Measurements from ENCODE around the gene CLDN14. TPM values are rescaled to one million over a fixed set of nuclear protein-coding genes. Genes with fewer than 3 reads are reported as not detected.

The CLDN14 gene
- total and polyA plus RNA-seq, 2 experiments from 2014 or later = not detected

DNA sequence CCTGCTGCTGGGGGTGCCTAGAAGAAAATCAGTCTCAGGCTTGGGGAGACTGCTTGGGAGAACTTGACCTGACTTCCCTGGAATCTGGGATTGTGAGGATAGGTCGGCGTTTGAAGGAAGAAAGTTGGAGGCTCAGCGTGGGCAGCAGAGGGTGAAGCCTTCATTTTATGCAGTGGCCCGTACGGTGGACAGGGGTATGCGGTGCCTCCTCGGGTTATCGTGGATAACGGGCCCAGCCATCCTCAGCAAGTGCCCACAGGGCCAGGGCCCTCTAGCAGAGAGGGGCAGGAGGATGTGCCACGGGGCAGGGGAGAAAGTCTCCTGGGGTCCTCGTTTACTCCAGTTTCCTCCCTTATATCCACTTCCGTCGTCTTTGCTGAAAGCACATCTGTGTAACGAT, 60.7 kb downstream of the CLDN14 start:
- Histone ChIP-seq H3K36me3 (ENCODE audit: insufficient read depth) (no peaks in the 10 kb centered on the region; the same call in 1 of the 2 replicates), H3K4me2 (no peak overlapping the region), H3K79me2 (replicated peaks; ENCODE audit: insufficient read depth) (no peaks in the 10 kb centered on the region), H3K9me2 (ENCODE audit: insufficient read depth) (no peaks in the 10 kb centered on the region), H3K27me3 (ENCODE audit: insufficient read depth) (no peaks in the 10 kb centered on the region), H3K4me1 (ENCODE audit: insufficient read depth) (no peaks in the 10 kb centered on the region), H2AFZ (no peak overlapping the region), H3K27ac (ENCODE audit: low read depth) (no peak overlapping the region), H3F3A (replicated peaks; ENCODE audit: low read depth) (no peaks in the 10 kb centered on the region; the same call in 1 of the 2 replicates), H3K4me3 (no peak overlapping the region), H4K20me1 (replicated peaks; ENCODE audit: insufficient read depth) (0 out of 2 replicates have a peak, but pooled peaks cover 4% of the 10 kb centered on the region)
- Mint-ChIP-seq H3K4me1 (peaks cover 21% of the 10 kb centered on the region), H3K4me3 (no peak overlapping the region), H3K9me3 (no peaks in the 10 kb centered on the region; the same call in 2 of the 3 replicates), H3K36me3 (ENCODE audit: low read depth) (peaks cover 31% of the 10 kb centered on the region), H3K27me3 (ENCODE audit: insufficient read depth, low read depth, poor library complexity) (peaks cover 9% of the 10 kb centered on the region), H3K27ac (no peak overlapping the region)
- TF ChIP-seq EZH2phosphoT487 (IDR thresholded peaks at IDR 0.05; ENCODE audit: unreplicated experiment) = no peak
- ATAC-seq (no peak), DNase-seq (ENCODE audit: low spot score) (no peak)

DNA sequence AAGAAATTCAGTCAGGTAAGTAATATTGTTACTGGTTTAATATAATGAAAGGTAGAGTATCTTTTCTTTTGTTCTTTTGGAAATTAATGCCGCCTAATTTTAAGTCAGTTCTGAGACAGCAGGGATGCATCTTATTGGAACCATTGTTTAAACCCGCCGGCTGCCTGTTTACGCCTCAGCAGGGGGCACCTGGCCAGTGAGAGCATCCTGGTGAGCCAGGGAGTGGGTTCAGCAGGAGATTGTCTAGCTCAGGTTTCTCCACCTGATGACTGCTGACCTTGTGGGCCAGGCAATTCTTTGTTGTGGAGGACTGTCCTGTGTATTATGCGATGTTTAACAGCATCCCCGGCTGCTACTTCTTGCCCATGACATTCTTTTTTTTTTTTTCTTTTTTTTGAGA, 64.5 kb downstream of the CLDN14 start:
- Histone ChIP-seq H4K20me1 (replicated peaks; ENCODE audit: insufficient read depth) (0 out of 2 replicates have a peak, but pooled peaks cover 4% of the 10 kb centered on the region), H3K36me3 (ENCODE audit: insufficient read depth) (peaks cover 2% of the 10 kb centered on the region; the same call in 1 of the 2 replicates), H3K79me2 (replicated peaks; ENCODE audit: insufficient read depth) (no peaks in the 10 kb centered on the region), H3K4me1 (ENCODE audit: insufficient read depth) (no peaks in the 10 kb centered on the region), H3K9me2 (ENCODE audit: insufficient read depth) (no peaks in the 10 kb centered on the region), H2AFZ (no peak overlapping the region), H3K4me2 (no peak overlapping the region), H3F3A (replicated peaks; ENCODE audit: low read depth) (no peaks in the 10 kb centered on the region), H3K27ac (ENCODE audit: low read depth) (no peak overlapping the region), H3K4me3 (no peak overlapping the region), H3K27me3 (ENCODE audit: insufficient read depth) (no peaks in the 10 kb centered on the region)
- peak; percentile 45 for TF ChIP-seq ZNF331 (CRISPR knock-in tag; IDR thresholded peaks at IDR 0.05; ENCODE audit: low read depth)
- TF ChIP-seq, protein P1, sequence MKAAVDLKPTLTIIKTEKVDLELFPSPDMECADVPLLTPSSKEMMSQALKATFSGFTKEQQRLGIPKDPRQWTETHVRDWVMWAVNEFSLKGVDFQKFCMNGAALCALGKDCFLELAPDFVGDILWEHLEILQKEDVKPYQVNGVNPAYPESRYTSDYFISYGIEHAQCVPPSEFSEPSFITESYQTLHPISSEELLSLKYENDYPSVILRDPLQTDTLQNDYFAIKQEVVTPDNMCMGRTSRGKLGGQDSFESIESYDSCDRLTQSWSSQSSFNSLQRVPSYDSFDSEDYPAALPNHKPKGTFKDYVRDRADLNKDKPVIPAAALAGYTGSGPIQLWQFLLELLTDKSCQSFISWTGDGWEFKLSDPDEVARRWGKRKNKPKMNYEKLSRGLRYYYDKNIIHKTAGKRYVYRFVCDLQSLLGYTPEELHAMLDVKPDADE (IDR thresholded peaks at IDR 0.05) = no peak
- ATAC-seq (peak; percentile 52), DNase-seq (ENCODE audit: low spot score) (peak; percentile 26)
- Mint-ChIP-seq H3K9me3 (no peaks in the 10 kb centered on the region; the same call in 2 of the 3 replicates), H3K4me3 (no peak overlapping the region), H3K4me1 (peaks cover 10% of the 10 kb centered on the region), H3K36me3 (ENCODE audit: low read depth) (peaks cover 59% of the 10 kb centered on the region), H3K27me3 (ENCODE audit: insufficient read depth, low read depth, poor library complexity) (peaks cover 2% of the 10 kb centered on the region), H3K27ac (no peak overlapping the region; the same call in 1 of the 2 replicates)

DNA sequence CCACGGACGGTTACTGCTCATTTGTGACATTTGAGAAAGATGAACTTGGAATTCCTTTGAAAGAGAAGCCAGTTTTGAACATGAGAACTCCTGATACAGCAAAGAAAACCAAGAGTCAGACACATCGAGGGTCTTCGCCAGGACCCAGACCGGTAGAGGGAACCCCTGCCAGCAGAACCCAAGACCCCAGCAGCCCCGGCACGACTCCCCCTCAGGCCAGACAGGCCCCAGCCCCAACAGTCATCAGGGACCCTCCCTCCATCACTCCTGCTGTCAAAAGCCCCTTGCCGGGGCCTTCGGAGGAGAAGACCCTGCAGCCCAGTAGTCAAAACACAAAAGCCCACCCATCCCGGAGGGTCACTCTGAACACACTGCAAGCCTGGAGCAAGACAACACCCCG, 67.0 kb downstream of the CLDN14 start:
- Histone ChIP-seq H3K79me2 (replicated peaks; ENCODE audit: insufficient read depth) (no peaks in the 10 kb centered on the region), H3F3A (replicated peaks; ENCODE audit: low read depth) (no peaks in the 10 kb centered on the region), H3K9me2 (ENCODE audit: insufficient read depth) (no peaks in the 10 kb centered on the region), H3K4me2 (no peak overlapping the region), H4K20me1 (replicated peaks; ENCODE audit: insufficient read depth) (0 out of 2 replicates have a peak, but pooled peaks cover 4% of the 10 kb centered on the region), H3K27me3 (ENCODE audit: insufficient read depth) (no peaks in the 10 kb centered on the region), H2AFZ (no peak overlapping the region), H3K27ac (ENCODE audit: low read depth) (no peak overlapping the region), H3K4me1 (ENCODE audit: insufficient read depth) (no peaks in the 10 kb centered on the region), H3K36me3 (ENCODE audit: insufficient read depth) (peaks cover 9% of the 10 kb centered on the region; the same call in 1 of the 2 replicates), H3K4me3 (no peak overlapping the region)
- H3K27me3 Mint-ChIP-seq (ENCODE audit: insufficient read depth, low read depth, poor library complexity) = peaks cover 4% of the 10 kb centered on the region
- ATAC-seq (no peak), DNase-seq (ENCODE audit: low spot score) (no peak)
- no peaks in the 10 kb centered on the region for H3K9me3 Mint-ChIP-seq
- H3K4me1 Mint-ChIP-seq = peaks cover 10% of the 10 kb centered on the region
- H3K27ac Mint-ChIP-seq = no peak overlapping the region
- H3K4me3 Mint-ChIP-seq = no peak overlapping the region
- peaks cover 72% of the 10 kb centered on the region for H3K36me3 Mint-ChIP-seq (ENCODE audit: low read depth)
- TF ChIP-seq CREB1 (CRISPR knock-in tag; IDR thresholded peaks at IDR 0.05; ENCODE audit: low read depth) = no peak
- TF ChIP-seq, protein P2, sequence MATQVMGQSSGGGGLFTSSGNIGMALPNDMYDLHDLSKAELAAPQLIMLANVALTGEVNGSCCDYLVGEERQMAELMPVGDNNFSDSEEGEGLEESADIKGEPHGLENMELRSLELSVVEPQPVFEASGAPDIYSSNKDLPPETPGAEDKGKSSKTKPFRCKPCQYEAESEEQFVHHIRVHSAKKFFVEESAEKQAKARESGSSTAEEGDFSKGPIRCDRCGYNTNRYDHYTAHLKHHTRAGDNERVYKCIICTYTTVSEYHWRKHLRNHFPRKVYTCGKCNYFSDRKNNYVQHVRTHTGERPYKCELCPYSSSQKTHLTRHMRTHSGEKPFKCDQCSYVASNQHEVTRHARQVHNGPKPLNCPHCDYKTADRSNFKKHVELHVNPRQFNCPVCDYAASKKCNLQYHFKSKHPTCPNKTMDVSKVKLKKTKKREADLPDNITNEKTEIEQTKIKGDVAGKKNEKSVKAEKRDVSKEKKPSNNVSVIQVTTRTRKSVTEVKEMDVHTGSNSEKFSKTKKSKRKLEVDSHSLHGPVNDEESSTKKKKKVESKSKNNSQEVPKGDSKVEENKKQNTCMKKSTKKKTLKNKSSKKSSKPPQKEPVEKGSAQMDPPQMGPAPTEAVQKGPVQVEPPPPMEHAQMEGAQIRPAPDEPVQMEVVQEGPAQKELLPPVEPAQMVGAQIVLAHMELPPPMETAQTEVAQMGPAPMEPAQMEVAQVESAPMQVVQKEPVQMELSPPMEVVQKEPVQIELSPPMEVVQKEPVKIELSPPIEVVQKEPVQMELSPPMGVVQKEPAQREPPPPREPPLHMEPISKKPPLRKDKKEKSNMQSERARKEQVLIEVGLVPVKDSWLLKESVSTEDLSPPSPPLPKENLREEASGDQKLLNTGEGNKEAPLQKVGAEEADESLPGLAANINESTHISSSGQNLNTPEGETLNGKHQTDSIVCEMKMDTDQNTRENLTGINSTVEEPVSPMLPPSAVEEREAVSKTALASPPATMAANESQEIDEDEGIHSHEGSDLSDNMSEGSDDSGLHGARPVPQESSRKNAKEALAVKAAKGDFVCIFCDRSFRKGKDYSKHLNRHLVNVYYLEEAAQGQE (IDR thresholded peaks at IDR 0.05; ENCODE audit: unreplicated experiment) = no peak
- no peak for TF ChIP-seq ZNF331 (CRISPR knock-in tag; IDR thresholded peaks at IDR 0.05; ENCODE audit: low read depth)
- TF ChIP-seq, protein P3, sequence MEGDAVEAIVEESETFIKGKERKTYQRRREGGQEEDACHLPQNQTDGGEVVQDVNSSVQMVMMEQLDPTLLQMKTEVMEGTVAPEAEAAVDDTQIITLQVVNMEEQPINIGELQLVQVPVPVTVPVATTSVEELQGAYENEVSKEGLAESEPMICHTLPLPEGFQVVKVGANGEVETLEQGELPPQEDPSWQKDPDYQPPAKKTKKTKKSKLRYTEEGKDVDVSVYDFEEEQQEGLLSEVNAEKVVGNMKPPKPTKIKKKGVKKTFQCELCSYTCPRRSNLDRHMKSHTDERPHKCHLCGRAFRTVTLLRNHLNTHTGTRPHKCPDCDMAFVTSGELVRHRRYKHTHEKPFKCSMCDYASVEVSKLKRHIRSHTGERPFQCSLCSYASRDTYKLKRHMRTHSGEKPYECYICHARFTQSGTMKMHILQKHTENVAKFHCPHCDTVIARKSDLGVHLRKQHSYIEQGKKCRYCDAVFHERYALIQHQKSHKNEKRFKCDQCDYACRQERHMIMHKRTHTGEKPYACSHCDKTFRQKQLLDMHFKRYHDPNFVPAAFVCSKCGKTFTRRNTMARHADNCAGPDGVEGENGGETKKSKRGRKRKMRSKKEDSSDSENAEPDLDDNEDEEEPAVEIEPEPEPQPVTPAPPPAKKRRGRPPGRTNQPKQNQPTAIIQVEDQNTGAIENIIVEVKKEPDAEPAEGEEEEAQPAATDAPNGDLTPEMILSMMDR (conservative IDR thresholded peaks at IDR 0.05; ENCODE audit: low read depth in 2 of 2) = no peak
- TF ChIP-seq JUNB (IDR thresholded peaks at IDR 0.05; ENCODE audit: unreplicated experiment) = no peak
- TF ChIP-seq, protein P1 (IDR thresholded peaks at IDR 0.05) = no peak
- TF ChIP-seq POLR2AphosphoS5 (IDR thresholded peaks at IDR 0.05; ENCODE audit: low read depth) = no peak
- no peak for TF ChIP-seq STAT1 (IDR thresholded peaks at IDR 0.05; ENCODE audit: unreplicated experiment)
- no peak for TF ChIP-seq EZH2phosphoT487 (IDR thresholded peaks at IDR 0.05; ENCODE audit: unreplicated experiment)
